Immature natural killer cell (primary cell): Measurements from ENCODE around the gene PDZRN4. TPM values are rescaled to one million over a fixed set of nuclear protein-coding genes. Genes with fewer than 3 reads are reported as not detected.
"Not testable (repeated sequence)": the region's sequence is repeated elsewhere in the genome, so short reads cannot be mapped to it uniquely, and the experiment has no call there.

Experiments
- DNase-seq, 3 donors: peaks; one replicate each; pipeline ENCODE4 v3.0.0; 2022; ENCODE audit warnings: mixed read lengths in 1 of 3
- H3K27ac Mint-ChIP-seq, 6 donors: one replicate each; pipeline ENCODE4 v1.8.0; 2020; ENCODE audit warnings: mixed read lengths in 6 of 6, mild to moderate bottlenecking in 5 of 6, inconsistent platforms in 4 of 6, moderate library complexity in 3 of 6
- H3K27me3 Mint-ChIP-seq, 3 donors: one replicate each; pipeline ENCODE4 v1.8.0; 2020 to 2021; ENCODE audit warnings: low read depth in 3 of 3, mild to moderate bottlenecking in 3 of 3, mixed read lengths in 3 of 3, moderate library complexity in 3 of 3, inconsistent platforms in 1 of 3
- H3K36me3 Mint-ChIP-seq, 3 donors: one replicate each; pipeline ENCODE4 v1.8.0; 2020; ENCODE audit warnings: mixed read lengths in 3 of 3, inconsistent platforms in 2 of 3, mild to moderate bottlenecking in 2 of 3
- H3K4me1 Mint-ChIP-seq, 2 donors: one replicate each; pipeline ENCODE4 v1.8.0; 2020; ENCODE audit warnings: inconsistent platforms in 2 of 2, mild to moderate bottlenecking in 2 of 2, mixed read lengths in 2 of 2, moderate library complexity in 1 of 2
- H3K4me3 Mint-ChIP-seq, 5 donors: one replicate each; pipeline ENCODE4 v1.8.0; 2020; ENCODE audit warnings: mild to moderate bottlenecking in 5 of 5, mixed read lengths in 5 of 5, inconsistent platforms in 3 of 5, moderate library complexity in 3 of 5
- H3K9me3 Mint-ChIP-seq, 6 donors: one replicate each; pipeline ENCODE4 v1.8.0; 2020; ENCODE audit warnings: mild to moderate bottlenecking in 6 of 6, mixed read lengths in 6 of 6, inconsistent platforms in 4 of 6, moderate library complexity in 3 of 6
- polyA plus RNA-seq, 3 donors: library from polyadenylated mRNA; unstranded; fragments of 300-500 nt; fragmentation: Illumina TruSeq; gene quantifications; one replicate each; pipeline ENCODE4 v1.2.3, GENCODE V29; 2021

PDZRN4 gene
- polyA plus RNA-seq, 3 donors from 2014 or later: not detected

GRCh38 chr12:41277100-41277945 is 89.2 kb downstream of the PDZRN4 start:
- Mint-ChIP-seq H3K27ac (no peak overlapping the region), H3K36me3 (no peaks in the 10 kb centered on the region), H3K9me3 (no peaks in the 10 kb centered on the region), H3K27me3 (peaks cover 0 to 3% (median 0%) of the 10 kb centered on the region in 3 donors), H3K4me1 (no peaks in the 10 kb centered on the region), H3K4me3 (no peak overlapping the region)
- DNase-seq: peak in 2 of 3 donors; percentile 1 to 2

GRCh38 chr12:41277946-41278267 is 89.8 kb downstream of the PDZRN4 start:
- Mint-ChIP-seq H3K4me3 (no peak overlapping the region), H3K27me3 (peaks cover 0 to 3% (median 0%) of the 10 kb centered on the region in 3 donors), H3K36me3 (no peaks in the 10 kb centered on the region), H3K4me1 (no peaks in the 10 kb centered on the region), H3K27ac (no peak overlapping the region), H3K9me3 (no peaks in the 10 kb centered on the region)
- DNase-seq: no peak

GRCh38 chr12:41280341-41281095 is 92.4 kb downstream of the PDZRN4 start:
- not testable (repeated sequence) for H3K9me3 Mint-ChIP-seq

GRCh38 chr12:41285470-41285869 is 97.3 kb downstream of the PDZRN4 start:
- H3K4me1 Mint-ChIP-seq, H3K36me3 Mint-ChIP-seq, DNase-seq, H3K27me3 Mint-ChIP-seq, H3K4me3 Mint-ChIP-seq, H3K27ac Mint-ChIP-seq, H3K9me3 Mint-ChIP-seq: not testable (repeated sequence)

More at GRCh38 chr12:41280341-41281095, 92.4 kb downstream of the PDZRN4 start:
- not testable (repeated sequence) for H3K27ac Mint-ChIP-seq, DNase-seq, H3K27me3 Mint-ChIP-seq, H3K36me3 Mint-ChIP-seq, H3K4me3 Mint-ChIP-seq, H3K4me1 Mint-ChIP-seq

- H3K4me1 Mint-ChIP-seq: no peaks in the 10 kb centered on the region
- H3K9me3 Mint-ChIP-seq: peaks cover 0 to 6% (median 0%) of the 10 kb centered on the region in 6 donors
- H3K27me3 Mint-ChIP-seq: peaks cover 0 to 3% (median 0%) of the 10 kb centered on the region in 3 donors
- H3K36me3 Mint-ChIP-seq: no peaks in the 10 kb centered on the region
- no peak overlapping the region for H3K4me3 Mint-ChIP-seq
- no peak for DNase-seq
- no peak overlapping the region for H3K27ac Mint-ChIP-seq
These were observed 98.3 kb downstream of the PDZRN4 start for GRCh38 chr12:41286426-41286825.

- no peak for DNase-seq
- H3K27me3 Mint-ChIP-seq: peaks cover 0 to 3% (median 2%) of the 10 kb centered on the region in 3 donors
- H3K36me3 Mint-ChIP-seq: no peaks in the 10 kb centered on the region
- no peaks in the 10 kb centered on the region for H3K4me1 Mint-ChIP-seq
- no peak overlapping the region for H3K27ac Mint-ChIP-seq
- peaks cover 0 to 6% (median under 1%) of the 10 kb centered on the region in 6 donors for H3K9me3 Mint-ChIP-seq
- H3K4me3 Mint-ChIP-seq: no peak overlapping the region
These were observed 99.5 kb downstream of the PDZRN4 start for GRCh38 chr12:41287500-41288141.

- no peak for DNase-seq
- Mint-ChIP-seq H3K4me3 (no peak overlapping the region), H3K27me3 (peaks cover 0 to 3% (median 2%) of the 10 kb centered on the region in 3 donors), H3K27ac (no peak overlapping the region), H3K9me3 (peaks cover 0 to 7% (median under 1%) of the 10 kb centered on the region in 6 donors), H3K36me3 (no peaks in the 10 kb centered on the region), H3K4me1 (no peaks in the 10 kb centered on the region)
These were observed 100.2 kb downstream of the PDZRN4 start for GRCh38 chr12:41288142-41288811.

GRCh38 chr12:41289501-41289900 is 101.4 kb downstream of the PDZRN4 start:
- Mint-ChIP-seq H3K4me3 (no peak overlapping the region), H3K36me3 (no peaks in the 10 kb centered on the region), H3K27me3 (peaks cover 0 to 2% (median 0%) of the 10 kb centered on the region in 3 donors), H3K9me3 (peaks cover 0 to 8% (median under 1%) of the 10 kb centered on the region in 6 donors), H3K4me1 (no peaks in the 10 kb centered on the region), H3K27ac (no peak overlapping the region)
- no peak for DNase-seq

- Mint-ChIP-seq H3K4me3 (no peak overlapping the region), H3K27me3 (peaks cover 0 to 2% (median 0%) of the 10 kb centered on the region in 3 donors), H3K36me3 (no peaks in the 10 kb centered on the region), H3K9me3 (peaks cover 0 to 8% (median 2%) of the 10 kb centered on the region in 6 donors), H3K27ac (no peak overlapping the region), H3K4me1 (no peaks in the 10 kb centered on the region)
- DNase-seq: no peak
These were observed 104.9 kb downstream of the PDZRN4 start for GRCh38 chr12:41293011-41293410.

GRCh38 chr12:41293461-41293860 is 105.3 kb downstream of the PDZRN4 start:
- no peaks in the 10 kb centered on the region for H3K36me3 Mint-ChIP-seq
- DNase-seq: no peak
- no peak overlapping the region for H3K27ac Mint-ChIP-seq
- no peaks in the 10 kb centered on the region for H3K4me1 Mint-ChIP-seq
- H3K9me3 Mint-ChIP-seq: peaks cover 0 to 8% (median 2%) of the 10 kb centered on the region in 6 donors
- H3K4me3 Mint-ChIP-seq: no peak overlapping the region
- H3K27me3 Mint-ChIP-seq: peaks cover 0 to 2% (median 0%) of the 10 kb centered on the region in 3 donors

GRCh38 chr12:41302979-41303403 is 114.9 kb downstream of the PDZRN4 start:
- Mint-ChIP-seq H3K36me3 (no peaks in the 10 kb centered on the region), H3K4me1 (no peaks in the 10 kb centered on the region), H3K27me3 (no peaks in the 10 kb centered on the region), H3K27ac (no peak overlapping the region), H3K4me3 (no peak overlapping the region), H3K9me3 (peaks cover 0 to 12% (median 0%) of the 10 kb centered on the region in 6 donors)
- DNase-seq: no peak

GRCh38 chr12:41304526-41304925 is 116.4 kb downstream of the PDZRN4 start:
- DNase-seq: no peak
- Mint-ChIP-seq H3K4me1 (no peaks in the 10 kb centered on the region), H3K9me3 (peaks cover 0 to 12% (median 0%) of the 10 kb centered on the region in 6 donors), H3K27me3 (no peaks in the 10 kb centered on the region), H3K4me3 (no peak overlapping the region), H3K36me3 (no peaks in the 10 kb centered on the region), H3K27ac (no peak overlapping the region)

GRCh38 chr12:41310367-41310766 is 122.2 kb downstream of the PDZRN4 start:
- no peaks in the 10 kb centered on the region for H3K36me3 Mint-ChIP-seq
- H3K9me3 Mint-ChIP-seq: peaks cover 0 to 10% (median 0%) of the 10 kb centered on the region in 6 donors
- H3K27me3 Mint-ChIP-seq: no peaks in the 10 kb centered on the region
- H3K4me1 Mint-ChIP-seq: no peaks in the 10 kb centered on the region
- no peak overlapping the region for H3K27ac Mint-ChIP-seq
- no peak overlapping the region for H3K4me3 Mint-ChIP-seq
- no peak for DNase-seq
